NCI-H2081 treated with DMSO at 0.1 percent for 48 hours (cell line): ENCODE data around the gene KRT74.

Experiments
- DNase-seq: peaks from one replicate; lab custom pipeline; 2025; lab: John Stamatoyannopoulos, UW

The KRT74 gene

DNA sequence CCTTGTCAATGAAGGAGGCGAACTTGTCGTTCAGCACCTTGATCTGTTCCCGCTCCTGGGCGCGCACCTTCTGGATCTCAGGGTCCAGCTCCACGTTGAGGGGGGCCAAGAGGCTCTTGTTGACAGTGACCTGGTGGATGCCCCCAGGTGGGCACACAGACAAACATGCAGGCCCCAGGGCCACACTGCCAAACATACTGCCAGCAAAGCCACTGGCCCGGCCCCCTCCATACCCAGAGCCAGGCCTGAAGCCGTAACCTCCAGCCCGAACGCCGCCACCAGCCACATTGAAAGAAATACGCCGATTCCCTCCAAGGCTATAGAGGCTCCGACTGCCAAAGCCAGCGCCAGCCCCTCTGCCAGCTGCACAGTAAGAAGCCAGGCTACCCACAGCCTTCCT, 337 bp downstream of the KRT74 start:
- no peak for DNase-seq

DNA sequence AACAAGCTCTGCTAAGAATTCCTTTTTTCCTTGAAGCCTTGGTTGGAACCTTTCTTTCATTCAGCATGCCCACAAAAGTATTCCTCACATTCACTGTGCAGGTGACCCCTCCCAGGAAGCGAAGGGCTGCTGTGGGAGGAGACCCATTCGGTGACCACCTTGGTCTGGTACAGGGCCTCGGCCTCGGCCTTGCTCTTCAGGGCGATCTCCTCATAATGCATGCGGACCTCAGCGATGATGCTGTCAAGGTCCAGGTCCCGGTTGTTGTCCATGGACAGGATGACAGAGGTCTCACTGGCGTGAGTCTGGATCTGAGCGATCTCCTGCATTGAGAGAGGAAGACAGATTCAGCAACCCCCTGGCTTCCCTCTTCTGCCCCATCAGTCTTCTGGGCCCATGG, 3.1 kb downstream of the KRT74 start:
- no peak for DNase-seq

- DNase-seq, result no peak
Measured at GRCh38 chr12:52568111-52568510, 5.5 kb downstream of the KRT74 start.

GRCh38 chr12:52566847-52567291, 6.8 kb downstream of the KRT74 start:
- no peak for DNase-seq

- no peak for DNase-seq
Measured at GRCh38 chr12:52564582-52564981, 9.1 kb downstream of the KRT74 start.

DNA sequence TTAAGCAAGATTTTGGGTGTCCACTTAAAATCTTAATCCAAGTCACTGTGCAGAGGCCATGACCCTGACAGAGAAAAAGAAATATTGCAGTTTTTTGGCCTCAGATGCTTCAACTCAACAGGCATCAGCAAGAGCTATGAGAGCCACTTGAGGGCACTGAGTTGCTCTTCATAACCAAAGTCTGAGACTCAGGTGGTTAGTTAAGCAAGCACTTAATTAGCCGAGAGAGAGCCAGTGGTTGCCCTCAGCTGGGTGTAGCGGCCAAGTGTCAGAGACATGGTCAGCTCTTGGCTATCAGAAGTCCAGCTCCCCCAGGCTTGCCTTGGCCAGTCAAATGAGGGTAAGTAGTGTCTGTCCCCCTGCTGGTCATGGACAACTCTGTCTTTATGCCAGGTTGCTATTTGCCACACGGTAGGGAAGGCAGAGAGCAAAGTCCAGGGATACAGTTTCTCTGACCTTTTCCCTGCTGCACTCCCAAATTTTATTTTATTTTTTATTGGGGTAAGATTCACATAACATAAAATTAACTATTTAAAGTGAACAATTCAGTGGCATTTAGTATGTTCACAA, 11.7 kb downstream of the KRT74 start:
- no peak for DNase-seq

DNA sequence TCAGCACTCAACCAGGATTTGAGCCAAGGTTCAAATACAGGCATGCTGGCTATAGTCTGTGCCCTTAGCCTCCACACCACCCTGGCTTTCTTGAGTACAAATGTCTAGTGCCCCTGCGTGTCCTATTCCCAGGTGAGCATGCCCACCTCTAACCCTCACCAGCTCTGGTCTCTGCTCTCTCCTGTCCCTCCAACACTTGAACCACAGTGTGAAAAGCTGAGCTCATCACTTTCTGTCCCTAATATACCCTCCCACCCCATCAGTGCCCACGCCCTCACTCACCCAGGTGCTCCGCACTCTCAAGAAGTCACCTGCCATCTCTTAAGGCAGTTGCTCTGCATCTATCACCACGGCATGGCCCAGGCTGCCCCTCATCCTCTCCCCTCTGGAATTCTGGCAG, 13.7 kb downstream of the KRT74 start:
- no peak for DNase-seq

DNA sequence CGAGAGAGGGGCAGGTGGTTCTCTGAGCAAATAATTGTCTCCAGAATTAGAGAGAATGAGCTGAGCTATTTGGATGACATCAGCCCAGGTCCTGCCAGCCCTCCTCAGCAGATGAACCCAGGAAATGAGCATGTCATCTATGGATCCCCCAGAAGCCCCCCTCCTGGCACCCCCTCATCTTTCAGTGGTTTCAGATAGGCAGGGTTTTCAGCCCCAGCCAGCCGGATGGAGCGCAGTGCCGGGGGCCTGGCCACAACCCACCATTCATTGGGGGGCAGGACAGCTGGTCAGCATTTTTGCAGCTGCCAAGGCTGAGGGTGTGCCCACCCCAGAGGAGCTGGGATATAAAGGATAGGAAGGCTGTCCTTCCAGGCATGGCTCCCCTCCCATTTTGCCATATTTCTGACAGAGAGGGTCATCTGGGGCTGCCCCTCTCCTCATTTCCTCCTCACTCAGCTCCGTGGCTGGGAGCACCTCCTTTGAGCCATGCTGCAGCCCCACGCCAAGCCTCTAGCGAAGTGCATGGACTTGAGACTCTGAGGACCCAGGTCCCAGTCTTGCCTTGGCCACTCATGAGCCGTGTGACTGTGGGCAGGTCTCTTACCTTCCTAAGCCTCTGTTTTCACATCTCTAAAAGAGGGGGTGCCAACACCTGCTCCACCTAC, 14.7 kb downstream of the KRT74 start:
- DNase-seq, result no peak

GRCh38 chr12:52557476-52557875, 16.2 kb downstream of the KRT74 start:
- no peak for DNase-seq

GRCh38 chr12:52555577-52555976, 18.1 kb downstream of the KRT74 start:
- no peak for DNase-seq

DNA sequence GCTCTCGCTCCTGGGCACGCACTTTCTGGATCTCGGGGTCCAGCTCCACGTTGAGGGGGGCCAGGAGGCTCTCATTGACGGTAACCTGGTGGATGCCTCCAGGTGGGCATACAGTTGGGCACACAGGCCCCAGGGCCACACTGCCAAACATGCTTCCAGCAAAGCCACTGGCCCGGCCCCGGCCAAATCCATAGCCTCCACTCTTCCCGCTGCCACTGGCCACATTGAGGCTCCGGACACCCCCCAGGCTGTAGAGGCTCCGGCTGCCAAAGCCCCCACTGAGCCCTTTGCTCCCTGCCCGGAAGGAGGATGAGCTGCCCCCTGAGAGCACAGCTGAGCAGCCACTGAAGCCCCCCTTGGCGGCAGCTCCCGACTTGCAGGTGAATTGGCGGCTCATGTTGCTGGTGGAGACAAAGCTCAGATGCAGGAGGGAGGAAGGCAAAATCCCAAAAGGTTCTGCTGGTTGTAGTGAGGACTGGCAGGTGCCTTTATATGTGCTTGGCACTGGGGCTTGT, 20.9 kb downstream of the KRT74 start, which contains the start of gene KRT71:
Gene KRT71, minus strand, starts transcription at position 465 of the 515 bp plus-strand sequence. Its CDS starts 68 bp downstream, at position 397.
- no peak for DNase-seq

DNA sequence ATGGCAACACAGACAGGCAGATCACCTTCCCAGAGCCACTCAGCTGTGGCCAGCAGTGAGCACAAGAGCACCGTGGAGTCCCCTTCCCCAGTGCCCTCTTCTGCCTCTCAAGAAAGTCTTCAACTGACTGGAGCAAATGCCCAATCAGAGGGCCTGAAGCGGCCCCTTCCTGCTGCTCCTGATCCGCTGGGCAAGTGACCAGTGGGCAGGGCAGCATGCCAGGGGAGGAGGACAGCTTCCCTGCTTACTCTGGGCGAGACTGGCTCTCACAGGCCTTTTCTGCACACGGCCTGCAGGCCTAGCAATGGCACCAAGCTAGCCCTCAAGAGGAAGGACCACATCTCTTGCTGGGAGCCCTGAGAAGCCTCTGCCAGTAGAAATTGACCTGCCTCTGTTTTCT, 21.6 kb downstream of the KRT74 start:
- DNase-seq, result no peak

DNA sequence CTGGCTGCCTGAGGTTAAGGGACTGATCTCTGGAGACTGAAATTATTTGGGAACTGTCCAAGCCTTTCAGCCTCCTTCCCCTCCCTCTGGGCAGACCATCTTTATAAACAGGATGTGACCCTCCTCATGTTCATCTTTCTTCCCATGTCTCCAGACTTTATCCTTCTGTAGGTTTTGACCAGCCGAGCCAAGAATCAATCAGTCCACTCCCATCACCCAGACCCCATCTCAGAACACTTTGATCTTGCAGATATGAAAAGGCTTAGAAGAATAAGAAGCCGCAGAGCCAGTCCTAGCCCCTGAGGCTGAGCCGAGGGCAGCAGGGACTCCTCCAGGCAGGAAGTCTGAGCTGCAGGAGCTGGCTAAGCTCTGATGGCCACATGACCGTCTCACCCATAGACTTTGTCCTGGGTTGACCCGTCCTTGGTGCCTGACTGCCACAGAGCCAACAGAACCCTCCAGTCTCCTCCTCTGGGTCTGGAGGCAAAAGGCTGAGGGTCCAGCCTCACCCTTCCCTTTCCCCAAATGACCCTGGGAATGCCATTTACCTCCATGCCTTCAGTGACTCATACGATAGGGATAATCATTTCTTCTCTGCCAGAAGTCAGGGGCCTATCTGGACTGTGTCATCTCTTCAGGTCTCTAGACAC, 22.3 kb downstream of the KRT74 start:
- no peak for DNase-seq

GRCh38 chr12:52546126-52546525, 27.5 kb downstream of the KRT74 start:
- DNase-seq, result no peak

- no peak for DNase-seq
Measured at GRCh38 chr12:52543985-52544883, 29.4 kb downstream of the KRT74 start.

DNA sequence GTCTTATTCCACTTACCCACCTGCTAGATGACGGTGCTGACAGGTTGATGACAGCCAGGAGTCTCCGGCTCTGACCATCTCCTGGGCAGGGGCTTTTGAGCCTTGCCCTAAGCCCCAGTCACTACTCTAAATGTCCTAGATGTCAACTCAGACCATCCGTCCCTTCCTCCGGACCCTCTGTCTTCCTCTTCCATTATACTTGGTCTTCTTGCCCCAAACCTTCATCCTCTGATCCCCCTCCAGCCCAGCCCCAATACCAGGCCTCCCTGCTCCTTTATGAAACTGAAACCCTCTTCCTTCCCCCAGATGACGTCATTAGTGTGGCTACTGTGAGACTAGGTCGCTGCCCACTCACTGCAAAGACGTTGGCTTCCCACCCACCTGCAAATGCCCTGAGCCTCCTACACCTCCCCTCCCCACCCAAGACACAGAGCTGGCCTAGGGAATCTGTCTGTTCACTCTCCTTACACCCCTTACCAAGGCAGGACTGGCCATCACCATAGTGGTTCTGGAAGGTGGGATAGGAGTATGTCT, 30.8 kb downstream of the KRT74 start:
- no peak for DNase-seq

GRCh38 chr12:52542157-52542556, 31.5 kb downstream of the KRT74 start:
- DNase-seq, result no peak

DNA sequence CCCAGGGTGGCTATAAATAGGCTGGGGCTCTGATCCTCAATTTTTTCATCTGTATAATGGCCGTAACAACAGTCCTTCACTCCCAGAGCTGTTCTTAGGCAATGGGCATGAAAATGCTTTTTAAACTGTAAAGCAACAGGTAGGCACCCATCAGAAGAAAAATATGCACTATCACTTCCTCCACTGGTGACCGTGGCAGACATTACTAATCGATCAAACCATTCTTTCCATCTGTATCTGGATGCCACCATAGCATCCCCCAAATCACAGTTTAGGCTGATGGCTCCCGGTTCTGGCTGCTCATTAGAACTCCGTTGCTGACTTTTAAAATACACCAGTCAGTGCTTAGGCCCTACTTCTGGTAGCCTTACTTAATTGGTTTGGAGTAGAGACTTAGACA, 31.9 kb downstream of the KRT74 start:
- no peak for DNase-seq

- no peak for DNase-seq
Measured at GRCh38 chr12:52540531-52540930, 33.1 kb downstream of the KRT74 start.

GRCh38 chr12:52539821-52540173, 33.8 kb downstream of the KRT74 start:
- DNase-seq, result no peak

DNA sequence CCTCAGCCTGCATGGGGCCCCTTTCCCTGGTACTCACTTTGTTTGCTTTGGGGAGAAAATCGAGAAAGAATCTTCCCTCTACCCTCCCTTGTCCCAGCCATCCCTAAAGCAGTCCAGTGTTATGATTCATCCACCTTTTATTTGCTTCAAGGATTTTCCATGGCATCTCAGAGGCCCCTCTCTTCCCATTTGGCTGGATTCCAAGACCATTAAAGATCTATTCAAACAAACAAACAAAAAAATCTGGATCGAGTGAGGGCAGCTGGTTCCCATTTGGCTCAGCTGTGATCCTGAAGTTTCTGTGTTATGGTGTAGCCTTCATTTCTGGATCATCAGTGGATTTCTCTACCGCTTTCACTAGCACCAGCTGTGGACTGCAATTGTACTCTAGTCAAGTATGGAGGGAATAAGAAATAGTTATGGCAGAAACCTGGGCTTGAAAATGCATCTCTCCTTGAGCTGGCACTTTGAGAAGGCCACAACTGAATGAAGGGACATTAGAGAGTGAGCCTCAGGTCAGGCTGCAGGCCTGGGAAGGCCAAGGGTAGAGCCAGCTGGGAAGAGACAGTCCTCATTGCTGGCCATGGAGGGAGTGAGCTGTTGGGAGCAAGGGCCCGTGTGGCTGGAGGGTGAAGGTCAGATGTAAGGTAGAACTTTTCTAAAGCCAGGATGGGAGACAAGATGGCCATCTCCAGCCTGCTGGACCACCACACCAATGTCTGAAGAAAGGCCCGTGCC, 34.4 kb downstream of the KRT74 start:
- no peak for DNase-seq
